Hepatocyte (in vitro differentiated cells): Measurements from ENCODE around the gene LDAF1. TPM values are rescaled to one million over a fixed set of nuclear protein-coding genes. Genes with fewer than 3 reads are reported as not detected.

ENCODE experiments used
- DNase-seq: peaks from one replicate; pipeline ENCODE4 v3.0.0-alpha.2; 2016; ENCODE audit warnings: low spot score
- H2AFZ ChIP-seq: fragments of 200-600 bp; sonication (generic); 2 replicates; pipeline ENCODE4 v1.6.0; 2016; ENCODE audit warnings: antibody characterized with exemption, mild to moderate bottlenecking
- H3K27ac ChIP-seq: fragments of 200-600 bp; sonication (generic); 2 replicates; pipeline ENCODE4 v1.5.1; 2016; ENCODE audit warnings: mild to moderate bottlenecking
- H3K27me3 ChIP-seq: fragments of 200-600 bp; sonication (generic); 2 replicates; pipeline ENCODE4 v1.6.1; 2016
- H3K36me3 ChIP-seq: fragments of 200-600 bp; sonication (generic); replicated peaks from 2 replicates; pipeline ENCODE4 v1.5.1; 2016; ENCODE audit warnings: low read depth; ENCODE audit not compliant: insufficient read depth
- H3K4me1 ChIP-seq: fragments of 200-600 bp; sonication (generic); 2 replicates; pipeline ENCODE4 v1.5.1; 2016; ENCODE audit warnings: mild to moderate bottlenecking, moderate library complexity; ENCODE audit not compliant: insufficient read depth
- H3K4me2 ChIP-seq: fragments of 200-600 bp; sonication (generic); 2 replicates; pipeline ENCODE4 v1.6.0; 2016
- H3K4me3 ChIP-seq: fragments of 200-600 bp; sonication (generic); 2 replicates; pipeline ENCODE4 v1.5.1; 2016; ENCODE audit warnings: mild to moderate bottlenecking
- H3K79me2 ChIP-seq: fragments of 200-600 bp; sonication (generic); 2 replicates; pipeline ENCODE4 v1.6.0; 2017; ENCODE audit warnings: mild to moderate bottlenecking
- H3K9me2 ChIP-seq: fragments of 200-600 bp; sonication (generic); replicated peaks from 2 replicates; pipeline ENCODE4 v1.6.0; 2017; ENCODE audit warnings: mild to moderate bottlenecking; ENCODE audit not compliant: insufficient read depth
- H3K9me3 ChIP-seq: fragments of 200-600 bp; sonication (generic); 2 replicates; pipeline ENCODE4 v1.5.1; 2016; ENCODE audit warnings: low read depth, mild to moderate bottlenecking
- H4K20me1 ChIP-seq: fragments of 200-600 bp; sonication (generic); 2 replicates; pipeline ENCODE4 v1.6.0; 2016; ENCODE audit warnings: mild to moderate bottlenecking; ENCODE audit not compliant: insufficient read depth, poor library complexity, severe bottlenecking
- EZH2 ChIP-seq: fragments of 200-600 bp; sonication (generic); IDR thresholded peaks from 2 replicates; pipeline ENCODE4 v1.6.1; 2016; ENCODE audit warnings: antibody characterized with exemption, mild to moderate bottlenecking, borderline replicate concordance
- EZH2phosphoT487 ChIP-seq: fragments of 200-600 bp; sonication (generic); IDR thresholded peaks from one replicate; pipeline ENCODE4 v1.6.1; 2018; ENCODE audit warnings: antibody characterized with exemption, mild to moderate bottlenecking, low read depth, moderate library complexity; ENCODE audit not compliant: unreplicated experiment, severe bottlenecking
- WGBS: methylation state at CpG from one replicate; pipeline ENCODE4 v1.1.6; 2016; ENCODE audit warnings: low lambda C conversion rate; ENCODE audit errors: missing lambda C conversion rate; 5-methylcytosine and 5-hydroxymethylcytosine counted together
- polyA plus RNA-seq: library from polyadenylated mRNA; unstranded; fragments of >200 nt; fragmentation: Nextera tagmentation; extraction: Ambion mirVana; gene quantifications from 2 replicates; pipeline ENCODE4 v1.2.1, GENCODE V29; 2016
- total RNA-seq: library from RNA; depleted of rRNA; stranded (reverse); fragments of >200 nt; gene quantifications from 2 replicates; pipeline ENCODE4 v1.2.3, GENCODE V29; 2014
- TF ChIP-seq, protein P1 (sequence below): fragments of 200-600 bp; sonication (generic); IDR thresholded peaks from 2 replicates; pipeline ENCODE4 v1.5.1; 2016; ENCODE audit warnings: antibody characterized with exemption, mild to moderate bottlenecking; ENCODE audit not compliant: poor library complexity

The LDAF1 gene
- total and polyA plus RNA-seq, 2 experiments from 2014 or later: 16.0 to 32.4 TPM

- Histone ChIP-seq H3K27me3 (no peaks in the 10 kb centered on the region), H3K36me3 (no peaks in the 10 kb centered on the region), H3K9me3 (no peaks in the 10 kb centered on the region), H3K27ac (peak overlapping the region; percentile 89), H3K4me2 (no peak overlapping the region), H2AFZ (no peak overlapping the region), H3K4me3 (no peak overlapping the region), H4K20me1 (no peaks in the 10 kb centered on the region), H3K9me2 (no peaks in the 10 kb centered on the region), H3K79me2 (no peaks in the 10 kb centered on the region), H3K4me1 (peaks cover 14% of the 10 kb centered on the region)
- TF ChIP-seq, protein P1, sequence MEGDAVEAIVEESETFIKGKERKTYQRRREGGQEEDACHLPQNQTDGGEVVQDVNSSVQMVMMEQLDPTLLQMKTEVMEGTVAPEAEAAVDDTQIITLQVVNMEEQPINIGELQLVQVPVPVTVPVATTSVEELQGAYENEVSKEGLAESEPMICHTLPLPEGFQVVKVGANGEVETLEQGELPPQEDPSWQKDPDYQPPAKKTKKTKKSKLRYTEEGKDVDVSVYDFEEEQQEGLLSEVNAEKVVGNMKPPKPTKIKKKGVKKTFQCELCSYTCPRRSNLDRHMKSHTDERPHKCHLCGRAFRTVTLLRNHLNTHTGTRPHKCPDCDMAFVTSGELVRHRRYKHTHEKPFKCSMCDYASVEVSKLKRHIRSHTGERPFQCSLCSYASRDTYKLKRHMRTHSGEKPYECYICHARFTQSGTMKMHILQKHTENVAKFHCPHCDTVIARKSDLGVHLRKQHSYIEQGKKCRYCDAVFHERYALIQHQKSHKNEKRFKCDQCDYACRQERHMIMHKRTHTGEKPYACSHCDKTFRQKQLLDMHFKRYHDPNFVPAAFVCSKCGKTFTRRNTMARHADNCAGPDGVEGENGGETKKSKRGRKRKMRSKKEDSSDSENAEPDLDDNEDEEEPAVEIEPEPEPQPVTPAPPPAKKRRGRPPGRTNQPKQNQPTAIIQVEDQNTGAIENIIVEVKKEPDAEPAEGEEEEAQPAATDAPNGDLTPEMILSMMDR: no peak
- TF ChIP-seq EZH2phosphoT487 (no peak), EZH2 (no peak)
- 66% methylated on average over 9 of the region's 9 CpGs for WGBS
- no peak for DNase-seq
Measured at GRCh38 chr16:21223787-21224186, 65.3 kb downstream of the LDAF1 start.

DNA sequence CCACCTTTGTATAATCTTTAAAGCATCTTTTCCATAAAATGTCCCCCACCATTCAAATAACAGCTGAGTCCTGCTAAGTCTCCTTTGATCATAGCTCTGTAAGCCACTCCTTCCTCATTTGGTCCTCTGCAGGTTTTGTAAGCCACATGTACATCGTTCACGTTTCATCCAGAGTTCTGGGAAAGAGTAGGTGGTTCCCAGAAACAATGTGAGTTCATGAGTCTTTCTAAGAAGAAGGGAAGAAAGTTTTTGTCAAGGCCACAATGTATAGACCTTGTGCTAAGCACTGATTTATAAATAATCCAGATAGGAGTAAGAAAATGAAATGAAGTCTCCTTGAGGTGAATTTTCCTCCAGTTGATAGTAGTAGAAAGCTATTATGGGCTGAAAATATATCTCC is 66.3 kb downstream of the LDAF1 start:
- Histone ChIP-seq H3K27me3 (no peaks in the 10 kb centered on the region), H3K4me3 (no peak overlapping the region), H2AFZ (no peak overlapping the region), H4K20me1 (no peaks in the 10 kb centered on the region), H3K4me1 (peaks cover 14% of the 10 kb centered on the region), H3K79me2 (no peaks in the 10 kb centered on the region), H3K9me2 (no peaks in the 10 kb centered on the region), H3K9me3 (no peaks in the 10 kb centered on the region), H3K36me3 (no peaks in the 10 kb centered on the region), H3K27ac (no peak overlapping the region), H3K4me2 (no peak overlapping the region)
- no peak for TF ChIP-seq EZH2phosphoT487
- TF ChIP-seq EZH2: no peak
- TF ChIP-seq, protein P1: no peak
- DNase-seq: no peak
- 83% methylated on average over 2 of the region's 2 CpGs for WGBS

GRCh38 chr16:21226749-21227148 is 68.3 kb downstream of the LDAF1 start:
- H3K27ac ChIP-seq: no peak overlapping the region
- no peak for TF ChIP-seq EZH2
- TF ChIP-seq, protein P1: no peak
- H3K9me3 ChIP-seq: no peaks in the 10 kb centered on the region
- no peaks in the 10 kb centered on the region for H3K79me2 ChIP-seq
- no peak for DNase-seq
- peaks cover 14% of the 10 kb centered on the region for H3K4me1 ChIP-seq
- no peak overlapping the region for H2AFZ ChIP-seq
- no peaks in the 10 kb centered on the region for H3K36me3 ChIP-seq
- H4K20me1 ChIP-seq: no peaks in the 10 kb centered on the region
- no peaks in the 10 kb centered on the region for H3K27me3 ChIP-seq
- no peaks in the 10 kb centered on the region for H3K9me2 ChIP-seq
- no peak overlapping the region for H3K4me3 ChIP-seq
- H3K4me2 ChIP-seq: no peak overlapping the region

- Histone ChIP-seq H3K27ac (no peak overlapping the region), H3K36me3 (no peaks in the 10 kb centered on the region), H3K9me3 (no peaks in the 10 kb centered on the region), H2AFZ (no peak overlapping the region), H3K27me3 (no peaks in the 10 kb centered on the region), H3K4me1 (peaks cover 10% of the 10 kb centered on the region), H3K79me2 (no peaks in the 10 kb centered on the region), H4K20me1 (no peaks in the 10 kb centered on the region), H3K9me2 (no peaks in the 10 kb centered on the region), H3K4me2 (no peak overlapping the region), H3K4me3 (no peak overlapping the region)
- no peak for TF ChIP-seq EZH2phosphoT487
- TF ChIP-seq, protein P1: no peak
- TF ChIP-seq EZH2: no peak
- no peak for DNase-seq
Measured at GRCh38 chr16:21227866-21228265, 69.4 kb downstream of the LDAF1 start.
